Activated CD4-positive, alpha-beta T cell treated with anti-CD3 and anti-CD28 coated beads for 36 hours (primary cell): Measurements from ENCODE around the gene TTC32. TPM values are rescaled to one million over a fixed set of nuclear protein-coding genes. Genes with fewer than 3 reads are reported as not detected.

Experiments used
- ATAC-seq: fragments of 200-7000 bp; cut with Tn5 transposase; one replicate; pipeline ENCODE4 v1.10.0; 2021; ENCODE audit warnings: mild to moderate bottlenecking, moderate library complexity
- CTCF ChIA-PET: fragments of 350-600 bp; sonication (Branson Sonifier 250); formaldehyde crosslinking; loops from one replicate; lab custom pipeline; 2021; ENCODE audit warnings: antibody characterized with exemption; lab: Charles Lee
- POLR2A ChIA-PET: fragments of 350-600 bp; sonication (Branson Sonifier 250); formaldehyde crosslinking; loops from one replicate; lab custom pipeline; 2021; ENCODE audit warnings: antibody characterized with exemption, inconsistent platforms; lab: Charles Lee
- DNase-seq: peaks from one replicate; pipeline ENCODE4 v3.0.0-alpha.2; 2020
- H3K27ac Mint-ChIP-seq: one replicate; pipeline ENCODE4 v1.8.0; 2021; ENCODE audit warnings: mixed read lengths
- H3K27me3 Mint-ChIP-seq: one replicate; pipeline ENCODE4 v1.8.0; 2021; ENCODE audit warnings: mixed read lengths
- H3K36me3 Mint-ChIP-seq: one replicate; pipeline ENCODE4 v1.8.0; 2021; ENCODE audit warnings: low read depth, mixed read lengths
- H3K4me1 Mint-ChIP-seq: one replicate; pipeline ENCODE4 v1.8.0; 2021; ENCODE audit warnings: mixed read lengths
- H3K4me3 Mint-ChIP-seq: one replicate; pipeline ENCODE4 v1.8.0; 2021; ENCODE audit warnings: mild to moderate bottlenecking, moderate library complexity, mixed read lengths
- H3K9me3 Mint-ChIP-seq: one replicate; pipeline ENCODE4 v1.8.0; 2021; ENCODE audit warnings: low read depth, mixed read lengths
- intact Hi-C, 2 experiments: fragments of 100-400 bp; cut with DNase I in 1 of 2; cut with micrococcal nuclease in 1 of 2; formaldehyde crosslinking; loops; one replicate each; pipeline versions ENCODE4 v1.14.2 to v1.15.1; 2022 to 2024; cut with DNase I, micrococcal nuclease
- total RNA-seq, 2 experiments: library from RNA; stranded (reverse); gene quantifications; one replicate each; pipeline ENCODE4 v1.2.3, GENCODE V29; 2021

Gene TTC32
- total RNA-seq, 2 experiments from 2014 or later: 8.8 to 15.7 TPM

DNA sequence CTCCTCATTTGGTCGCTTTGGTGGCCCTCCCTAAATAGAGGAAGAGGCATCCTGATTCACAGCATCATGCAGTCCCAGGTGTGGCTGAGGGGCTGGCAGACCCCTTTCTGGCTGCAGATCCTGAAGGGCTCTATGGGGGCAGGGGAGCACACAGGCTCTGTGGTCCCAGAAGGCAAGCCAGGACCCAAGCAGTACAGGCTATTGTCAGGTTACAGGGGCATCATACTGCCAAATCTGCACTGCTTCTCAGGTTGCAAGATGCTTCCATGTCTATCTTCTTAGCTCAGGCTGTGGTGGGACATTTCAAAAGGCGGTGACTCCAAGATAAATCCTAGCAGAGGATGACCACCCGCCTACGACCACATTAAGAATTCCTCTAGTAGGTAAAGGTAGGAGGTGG lies 54.3 kb downstream of the TTC32 start:
- POLR2A ChIA-PET: no interaction called here
- H3K4me1 Mint-ChIP-seq: no peaks in the 10 kb centered on the region
- ATAC-seq: no peak
- intact Hi-C loops: no loop called here
- peaks cover 8% of the 10 kb centered on the region for H3K27me3 Mint-ChIP-seq
- CTCF ChIA-PET: no interaction called here
- H3K4me3 Mint-ChIP-seq: no peak overlapping the region
- H3K9me3 Mint-ChIP-seq: no peaks in the 10 kb centered on the region
- DNase-seq: no peak
- no peaks in the 10 kb centered on the region for H3K36me3 Mint-ChIP-seq
- H3K27ac Mint-ChIP-seq: no peak overlapping the region

Other genes starting within 250 kb of the TTC32 start
- gene WDR35, start 88.1 kb upstream of the TTC32 start, total RNA-seq: 1 to 10 TPM; 6.2 to 7.4 TPM
- gene MATN3, start 110.7 kb upstream of the TTC32 start, total RNA-seq: not detected
- gene LAPTM4A, start 149.6 kb upstream of the TTC32 start, total RNA-seq: 10 to 100 TPM; 22.5 to 41.9 TPM